ENCODE data around the gene MPDZ.

DNA sequence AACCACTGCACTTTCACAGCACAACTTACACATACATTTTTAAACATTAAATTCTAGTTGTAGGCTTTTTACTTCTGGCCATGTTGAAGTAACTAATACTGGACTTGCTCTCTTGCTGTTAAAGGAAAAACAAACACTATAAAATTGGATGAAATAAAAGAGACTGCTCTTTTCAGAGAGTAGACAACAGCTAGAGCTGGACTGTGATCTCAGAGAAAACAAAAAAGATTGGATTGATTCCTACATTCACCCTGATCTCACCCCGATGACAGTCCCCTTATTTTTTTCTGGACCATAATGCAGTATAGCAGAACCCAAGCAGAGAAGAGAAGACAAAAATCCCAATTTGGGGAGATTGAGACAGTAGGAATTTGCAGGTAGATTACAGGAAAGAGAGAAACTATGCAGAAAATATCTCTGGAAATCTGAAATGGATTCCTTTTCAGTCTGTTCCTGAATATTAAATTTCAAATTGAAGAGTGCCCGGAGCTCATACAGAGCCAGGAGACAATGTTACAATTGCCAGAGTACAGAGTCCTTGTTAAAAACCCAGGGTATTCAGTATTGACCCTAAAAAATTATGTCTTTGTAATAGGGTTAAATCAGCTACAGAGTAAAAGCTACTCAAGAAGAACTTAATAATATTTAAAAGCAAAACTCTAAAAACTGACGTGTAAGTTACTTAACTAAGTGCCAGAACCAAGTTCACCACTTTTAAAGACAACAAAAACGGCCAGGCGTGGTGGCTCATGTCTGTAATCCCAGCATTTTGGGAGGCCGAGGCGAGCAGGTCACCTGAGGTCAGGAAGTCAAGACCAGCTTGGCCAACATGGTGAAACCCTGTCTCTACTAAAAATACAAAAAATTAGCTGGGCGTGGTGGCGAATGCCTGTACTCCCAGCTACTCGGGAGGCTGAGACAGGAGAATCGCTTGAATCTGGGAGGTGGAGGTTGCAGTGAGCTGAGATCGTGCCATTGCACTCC is 208.6 kb downstream of the MPDZ start:
- TF ChIP-seq, protein P1, sequence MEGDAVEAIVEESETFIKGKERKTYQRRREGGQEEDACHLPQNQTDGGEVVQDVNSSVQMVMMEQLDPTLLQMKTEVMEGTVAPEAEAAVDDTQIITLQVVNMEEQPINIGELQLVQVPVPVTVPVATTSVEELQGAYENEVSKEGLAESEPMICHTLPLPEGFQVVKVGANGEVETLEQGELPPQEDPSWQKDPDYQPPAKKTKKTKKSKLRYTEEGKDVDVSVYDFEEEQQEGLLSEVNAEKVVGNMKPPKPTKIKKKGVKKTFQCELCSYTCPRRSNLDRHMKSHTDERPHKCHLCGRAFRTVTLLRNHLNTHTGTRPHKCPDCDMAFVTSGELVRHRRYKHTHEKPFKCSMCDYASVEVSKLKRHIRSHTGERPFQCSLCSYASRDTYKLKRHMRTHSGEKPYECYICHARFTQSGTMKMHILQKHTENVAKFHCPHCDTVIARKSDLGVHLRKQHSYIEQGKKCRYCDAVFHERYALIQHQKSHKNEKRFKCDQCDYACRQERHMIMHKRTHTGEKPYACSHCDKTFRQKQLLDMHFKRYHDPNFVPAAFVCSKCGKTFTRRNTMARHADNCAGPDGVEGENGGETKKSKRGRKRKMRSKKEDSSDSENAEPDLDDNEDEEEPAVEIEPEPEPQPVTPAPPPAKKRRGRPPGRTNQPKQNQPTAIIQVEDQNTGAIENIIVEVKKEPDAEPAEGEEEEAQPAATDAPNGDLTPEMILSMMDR (IDR thresholded peaks at IDR 0.05) = no peak
- no peak for TF ChIP-seq EZH2 (IDR thresholded peaks at IDR 0.05)
- TF ChIP-seq EZH2phosphoT487 (IDR thresholded peaks at IDR 0.05) = no peak

Measured in neural progenitor cell (in vitro differentiated cells).